Smooth muscle cell (in vitro differentiated cells): ENCODE data around the gene NT5DC4. TPM values are rescaled to one million over a fixed set of nuclear protein-coding genes. Genes with fewer than 3 reads are reported as not detected.
"Not testable (repeated sequence)": the region's sequence is repeated elsewhere in the genome, so short reads cannot be mapped to it uniquely, and the experiment has no call there.

ENCODE experiments used
- DNase-seq: peaks from one replicate; lab custom pipeline; 2025; ENCODE audit not compliant: unreplicated experiment; lab: John Stamatoyannopoulos, UW
- H2AFZ ChIP-seq: fragments of 200-600 bp; sonication (generic); 2 replicates; pipeline ENCODE4 v1.6.0; 2016; ENCODE audit warnings: antibody characterized with exemption, low read depth, mild to moderate bottlenecking
- H3F3A ChIP-seq: fragments of 200-600 bp; sonication (generic); 2 replicates; pipeline ENCODE4 v1.6.0; 2017; ENCODE audit warnings: antibody characterized with exemption, low read depth
- H3K27ac ChIP-seq: fragments of 200-600 bp; sonication (generic); 2 replicates; pipeline ENCODE4 v1.5.1; 2016; ENCODE audit warnings: low read depth, mild to moderate bottlenecking
- H3K27me3 ChIP-seq: fragments of 200-600 bp; sonication (generic); 2 replicates; pipeline ENCODE4 v1.6.1; 2016; ENCODE audit warnings: low read depth, mild to moderate bottlenecking
- H3K36me3 ChIP-seq: fragments of 200-600 bp; sonication (generic); 2 replicates; pipeline ENCODE4 v1.5.1; 2016; ENCODE audit warnings: low read depth
- H3K4me1 ChIP-seq: fragments of 200-600 bp; sonication (generic); 2 replicates; pipeline ENCODE4 v1.5.1; 2016; ENCODE audit warnings: low read depth
- H3K4me2 ChIP-seq: fragments of 200-600 bp; sonication (generic); 2 replicates; pipeline ENCODE4 v1.6.0; 2016; ENCODE audit warnings: mild to moderate bottlenecking
- H3K4me3 ChIP-seq: fragments of 200-600 bp; sonication (generic); 2 replicates; pipeline ENCODE4 v1.5.1; 2016; ENCODE audit warnings: mild to moderate bottlenecking
- H3K79me2 ChIP-seq: fragments of 200-600 bp; sonication (generic); 2 replicates; pipeline ENCODE4 v1.6.0; 2016; ENCODE audit warnings: low read depth, mild to moderate bottlenecking
- H3K9ac ChIP-seq: fragments of 200-600 bp; sonication (generic); 2 replicates; pipeline ENCODE4 v1.6.0; 2016; ENCODE audit warnings: low read depth
- H3K9me3 ChIP-seq: fragments of 200-600 bp; sonication (generic); replicated peaks from 2 replicates; pipeline ENCODE4 v1.5.1; 2016; ENCODE audit warnings: low read depth
- H4K20me1 ChIP-seq: fragments of 200-600 bp; sonication (generic); 2 replicates; pipeline ENCODE4 v1.6.0; 2016; ENCODE audit warnings: low read depth
- CTCF ChIP-seq: fragments of 200-600 bp; sonication (generic); IDR thresholded peaks from 2 replicates; pipeline ENCODE4 v1.5.1; 2017; ENCODE audit warnings: borderline replicate concordance, mild to moderate bottlenecking, antibody characterized with exemption; ENCODE audit not compliant: insufficient read depth, poor library complexity, severe bottlenecking
- WGBS: methylation state at CpG from one replicate; pipeline ENCODE4 v1.1.7; 2016; ENCODE audit warnings: low lambda C conversion rate; 5-methylcytosine and 5-hydroxymethylcytosine counted together
- polyA plus RNA-seq: library from polyadenylated mRNA; unstranded; fragments of >200 nt; fragmentation: Nextera tagmentation; extraction: Ambion mirVana; gene quantifications from 2 replicates; pipeline ENCODE4 v1.2.1, GENCODE V29; 2016
- total RNA-seq: library from RNA; depleted of rRNA; stranded (reverse); fragments of >200 nt; gene quantifications from 2 replicates; pipeline ENCODE4 v1.2.3, GENCODE V29; 2014

Gene NT5DC4
- total and polyA plus RNA-seq, 2 experiments from 2014 or later, result not detected

GRCh38 chr2:112713585-112713925, 7.3 kb upstream of the NT5DC4 start:
- H3K9ac ChIP-seq, result no peak overlapping the region
- H3K4me3 ChIP-seq, result no peak overlapping the region
- peak overlapping the region; percentile 34 for H3K27ac ChIP-seq
- no peaks in the 10 kb centered on the region for H3K27me3 ChIP-seq
- no peaks in the 10 kb centered on the region for H4K20me1 ChIP-seq
- H3K36me3 ChIP-seq, result no peaks in the 10 kb centered on the region
- no peak for DNase-seq
- no peaks in the 10 kb centered on the region for H3K4me1 ChIP-seq
- H3K79me2 ChIP-seq, result no peaks in the 10 kb centered on the region
- H3K9me3 ChIP-seq, result no peaks in the 10 kb centered on the region
- 72% methylated on average over 7 of the region's 7 CpGs for WGBS
- H3K4me2 ChIP-seq, result no peak overlapping the region
- no peak overlapping the region for H2AFZ ChIP-seq
- no peaks in the 10 kb centered on the region for H3F3A ChIP-seq
- TF ChIP-seq CTCF, result no peak

DNA sequence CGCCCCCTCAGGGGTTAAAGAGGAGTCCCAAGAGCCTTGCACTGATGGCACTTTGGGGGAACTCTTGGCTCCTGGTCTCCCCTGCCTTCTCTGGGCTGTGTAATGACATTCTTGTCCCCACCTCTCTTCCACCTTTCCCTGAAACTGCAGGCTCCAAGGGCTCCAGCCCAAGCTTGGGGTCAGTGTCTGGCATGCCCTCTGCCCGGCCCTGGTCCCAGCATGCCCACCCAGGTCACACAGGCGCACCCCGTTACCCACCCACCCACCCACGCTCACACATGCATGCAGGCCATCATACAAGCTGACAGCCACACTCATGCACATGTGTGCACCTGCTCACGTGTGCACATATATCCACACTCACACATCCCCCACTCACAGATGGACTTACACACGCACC, 6.9 kb upstream of the NT5DC4 start:
- DNase-seq, result no peak
- no peak for TF ChIP-seq CTCF
- no peaks in the 10 kb centered on the region for H3K9me3 ChIP-seq
- H3K36me3 ChIP-seq, result no peaks in the 10 kb centered on the region
- 98% methylated on average over 5 of the region's 7 CpGs for WGBS
- no peaks in the 10 kb centered on the region for H3F3A ChIP-seq
- no peak overlapping the region for H3K27ac ChIP-seq
- H4K20me1 ChIP-seq, result no peaks in the 10 kb centered on the region
- no peak overlapping the region for H3K4me3 ChIP-seq
- no peak overlapping the region for H3K4me2 ChIP-seq
- H2AFZ ChIP-seq, result no peak overlapping the region
- no peaks in the 10 kb centered on the region for H3K27me3 ChIP-seq
- no peaks in the 10 kb centered on the region for H3K4me1 ChIP-seq
- H3K9ac ChIP-seq, result no peak overlapping the region
- no peaks in the 10 kb centered on the region for H3K79me2 ChIP-seq

- Histone ChIP-seq H3K9ac (no peak overlapping the region), H3K4me3 (no peak overlapping the region), H3K27ac (no peak overlapping the region), H4K20me1 (no peaks in the 10 kb centered on the region), H3K4me2 (no peak overlapping the region), H3K4me1 (no peaks in the 10 kb centered on the region), H3K27me3 (no peaks in the 10 kb centered on the region), H3K36me3 (no peaks in the 10 kb centered on the region), H3F3A (no peaks in the 10 kb centered on the region), H3K79me2 (no peaks in the 10 kb centered on the region), H2AFZ (no peak overlapping the region), H3K9me3 (no peaks in the 10 kb centered on the region)
- DNase-seq, result no peak
- no peak for TF ChIP-seq CTCF
- 96% methylated on average over 4 of the region's 4 CpGs for WGBS
Measured at GRCh38 chr2:112714331-112714730, 6.5 kb upstream of the NT5DC4 start.

DNA sequence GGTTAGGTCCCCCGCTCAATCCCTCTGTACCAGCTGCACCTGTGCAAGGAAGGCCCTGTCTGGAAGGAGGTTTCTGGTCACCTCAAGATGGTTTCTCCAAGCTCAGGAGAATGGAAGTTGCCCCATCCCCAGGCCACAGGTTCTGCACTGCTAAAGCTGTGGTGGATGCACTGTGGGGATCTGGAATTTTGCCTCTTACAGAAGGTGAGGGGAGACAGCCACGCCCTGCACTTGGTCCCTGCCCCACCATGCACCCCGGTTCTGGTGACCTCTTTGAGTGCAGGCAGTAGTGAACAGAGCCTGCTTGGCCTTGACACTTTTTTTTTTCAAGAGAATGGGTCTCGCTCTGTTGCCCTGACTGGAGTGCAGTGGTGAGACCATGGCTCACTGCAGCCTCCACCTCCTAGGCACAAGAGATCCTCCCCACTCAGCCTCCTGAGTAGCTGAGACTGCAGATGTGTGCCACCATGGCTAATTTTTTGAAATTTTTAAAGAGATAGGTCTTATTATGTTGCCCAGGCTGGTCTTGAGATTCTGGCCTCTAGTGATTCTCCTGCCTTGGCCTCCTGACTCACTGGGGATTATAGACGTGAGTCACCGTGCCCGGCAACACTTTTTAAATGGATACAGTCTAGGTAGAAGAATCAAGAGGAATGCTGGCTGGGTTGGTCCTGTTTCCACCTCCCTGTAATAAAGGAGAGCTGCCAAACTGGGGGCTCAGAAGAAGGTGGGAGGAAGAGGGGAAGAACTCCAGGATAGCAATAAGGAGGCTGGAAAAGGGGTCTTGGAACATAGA, 5.8 kb upstream of the NT5DC4 start:
- Histone ChIP-seq H3K4me2 (no peak overlapping the region), H3K27me3 (no peaks in the 10 kb centered on the region), H3K9ac (no peak overlapping the region), H3K4me3 (no peak overlapping the region), H2AFZ (no peak overlapping the region), H3K9me3 (no peaks in the 10 kb centered on the region), H3F3A (no peaks in the 10 kb centered on the region), H4K20me1 (no peaks in the 10 kb centered on the region), H3K36me3 (no peaks in the 10 kb centered on the region), H3K4me1 (no peaks in the 10 kb centered on the region), H3K79me2 (no peaks in the 10 kb centered on the region), H3K27ac (no peak overlapping the region)
- 63% methylated on average over 7 of the region's 7 CpGs for WGBS
- no peak for DNase-seq
- no peak for TF ChIP-seq CTCF

- not testable (repeated sequence) for H3K9me3 ChIP-seq, H3K4me3 ChIP-seq, H3K36me3 ChIP-seq, H4K20me1 ChIP-seq, H2AFZ ChIP-seq, H3K79me2 ChIP-seq, H3K4me1 ChIP-seq, H3K9ac ChIP-seq, H3F3A ChIP-seq, H3K27ac ChIP-seq, H3K27me3 ChIP-seq, DNase-seq, H3K4me2 ChIP-seq
- WGBS, result 60% methylated on average over 1 of the region's 1 CpG
Measured at GRCh38 chr2:112716094-112716493, 4.7 kb upstream of the NT5DC4 start.
